Measurements from ENCODE around the gene TBC1D17. TPM values are rescaled to one million over a fixed set of nuclear protein-coding genes. Genes with fewer than 3 reads are reported as not detected.
A peak's percentile ranks its signal among the peaks of the same experiment; 100 is the strongest.

The TBC1D17 gene
- total RNA-seq, 1 experiment from 2014 or later = 62.3 TPM

DNA sequence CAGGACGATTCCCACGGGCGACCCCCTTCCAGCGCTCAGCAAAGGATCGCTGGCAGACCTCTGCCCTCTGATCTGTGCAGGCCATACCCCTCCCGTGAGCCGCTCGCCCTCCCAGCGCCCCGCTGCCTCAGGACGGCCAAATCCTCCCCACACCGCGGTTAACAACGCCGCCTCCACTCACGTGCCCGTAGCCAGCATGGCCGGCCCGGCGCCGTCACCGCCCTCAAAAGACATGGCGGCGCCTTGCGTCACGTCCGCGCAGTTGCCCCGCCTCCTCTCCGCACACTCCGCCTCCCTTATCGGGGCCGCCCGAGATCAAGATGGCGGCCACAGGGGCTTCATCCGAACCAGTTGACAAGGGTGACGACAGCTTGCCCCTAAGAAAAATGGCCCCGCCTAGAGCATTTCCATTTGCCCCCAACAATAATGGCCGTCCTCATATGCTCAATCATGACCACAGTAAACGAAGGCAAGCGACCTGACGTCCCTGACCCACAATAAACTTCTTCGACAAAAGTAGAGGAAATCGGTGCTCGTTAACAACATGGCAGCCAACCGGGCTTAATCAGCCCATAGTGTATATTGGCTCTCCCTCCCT is 981 bp upstream of the TBC1D17 start:
- Histone ChIP-seq H3K4me3 (peak overlapping the region; percentile 79), H3K4me2 (peak overlapping the region; percentile 95), H4K20me1 (ENCODE audit: insufficient read depth) (peaks cover 36% of the 10 kb centered on the region), H3K27me3 (ENCODE audit: insufficient read depth, low read depth) (no peaks in the 10 kb centered on the region), H3F3A (ENCODE audit: insufficient read depth, low read depth) (peaks cover 20% of the 10 kb centered on the region; the same call in 1 of the 2 replicates), H3K9me3 (ENCODE audit: insufficient read depth, low read depth) (no peaks in the 10 kb centered on the region), H3K9me2 (ENCODE audit: insufficient read depth) (no peaks in the 10 kb centered on the region), H2AFZ (peak overlapping the region; percentile 86), H3K4me1 (replicated peaks; ENCODE audit: insufficient read depth) (peaks cover 21% of the 10 kb centered on the region), H3K36me3 (ENCODE audit: low read depth) (peaks cover 14% of the 10 kb centered on the region; the same call in 1 of the 2 replicates), H3K79me2 (ENCODE audit: low read depth) (peaks cover 52% of the 10 kb centered on the region), H3K27ac (peak overlapping the region; percentile 92)
- TF ChIP-seq, protein P1, sequence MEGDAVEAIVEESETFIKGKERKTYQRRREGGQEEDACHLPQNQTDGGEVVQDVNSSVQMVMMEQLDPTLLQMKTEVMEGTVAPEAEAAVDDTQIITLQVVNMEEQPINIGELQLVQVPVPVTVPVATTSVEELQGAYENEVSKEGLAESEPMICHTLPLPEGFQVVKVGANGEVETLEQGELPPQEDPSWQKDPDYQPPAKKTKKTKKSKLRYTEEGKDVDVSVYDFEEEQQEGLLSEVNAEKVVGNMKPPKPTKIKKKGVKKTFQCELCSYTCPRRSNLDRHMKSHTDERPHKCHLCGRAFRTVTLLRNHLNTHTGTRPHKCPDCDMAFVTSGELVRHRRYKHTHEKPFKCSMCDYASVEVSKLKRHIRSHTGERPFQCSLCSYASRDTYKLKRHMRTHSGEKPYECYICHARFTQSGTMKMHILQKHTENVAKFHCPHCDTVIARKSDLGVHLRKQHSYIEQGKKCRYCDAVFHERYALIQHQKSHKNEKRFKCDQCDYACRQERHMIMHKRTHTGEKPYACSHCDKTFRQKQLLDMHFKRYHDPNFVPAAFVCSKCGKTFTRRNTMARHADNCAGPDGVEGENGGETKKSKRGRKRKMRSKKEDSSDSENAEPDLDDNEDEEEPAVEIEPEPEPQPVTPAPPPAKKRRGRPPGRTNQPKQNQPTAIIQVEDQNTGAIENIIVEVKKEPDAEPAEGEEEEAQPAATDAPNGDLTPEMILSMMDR (conservative IDR thresholded peaks at IDR 0.05) = no peak
- TF ChIP-seq EZH2 (IDR thresholded peaks at IDR 0.05; ENCODE audit: low read depth) = no peak
- BruUV-seq (replicated peaks) = no TSS peak
- DNase-seq = peak; percentile 91 to 97
- ChIA-PET POLR2A (ENCODE audit: unreplicated experiment) (interaction anchor here (0.6 to 0.7 kb wide), 2 partner anchors 9 to 423 kb away, joined by 3 to 4 read pairs; partner anchors contain the start of gene ALDH16A1), CTCF (no interaction called here)
- intact Hi-C loops (cut with micrococcal nuclease; ENCODE audit: unreplicated experiment) = loop anchor here (1.0 to 5.0 kb wide), 12 partner anchors 7 to 514 kb away; partner anchors contain the start of genes AP2A1, ATF5, DKKL1 and FUZ

DNA sequence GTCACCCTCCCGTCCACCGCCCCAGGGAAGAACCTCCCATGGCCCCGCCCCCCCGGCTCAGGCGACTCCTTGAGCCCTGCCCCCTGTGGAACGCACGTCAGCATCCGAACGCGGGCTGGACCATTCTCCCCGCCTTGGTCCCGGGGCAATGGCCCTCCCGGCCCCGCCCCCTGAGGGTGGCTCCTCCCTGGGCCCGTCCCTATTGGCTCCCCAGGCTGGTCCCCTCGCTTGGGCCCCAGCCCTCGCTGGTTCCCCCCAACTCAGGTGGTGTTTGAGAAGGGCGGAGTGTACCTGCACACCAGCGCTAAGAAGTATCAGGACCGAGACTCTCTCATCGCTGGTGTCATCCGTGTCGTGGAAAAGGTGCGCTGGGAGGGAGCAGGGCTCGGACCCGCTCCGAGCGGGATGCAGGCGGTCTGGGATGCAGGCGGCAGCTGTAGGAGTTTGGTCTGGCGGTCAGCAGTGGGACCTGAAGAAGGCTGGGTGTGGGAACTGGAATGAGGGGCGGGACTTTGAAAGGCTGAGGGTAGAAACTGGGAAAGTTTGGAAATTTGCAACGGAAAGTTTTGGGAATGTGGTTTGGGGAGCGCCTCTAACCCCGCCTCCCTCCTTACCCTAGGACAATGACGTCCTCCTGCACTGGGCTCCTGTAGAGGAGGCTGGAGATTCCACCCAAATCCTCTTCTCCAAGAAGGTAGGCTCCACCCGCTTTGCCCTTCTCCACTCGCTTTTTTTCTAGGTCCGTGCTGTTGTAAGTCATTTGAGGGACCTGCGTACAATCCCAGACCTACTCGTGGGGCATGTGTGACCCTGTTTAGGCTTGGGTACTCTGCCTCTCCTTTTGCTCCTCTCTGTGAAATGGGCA is 609 bp downstream of the TBC1D17 start:
- Histone ChIP-seq H3K9me3 (ENCODE audit: insufficient read depth, low read depth) (no peaks in the 10 kb centered on the region), H2AFZ (peak overlapping the region; percentile 75), H3K4me3 (peak overlapping the region; percentile 79), H4K20me1 (ENCODE audit: insufficient read depth) (peaks cover 31% of the 10 kb centered on the region), H3K9me2 (ENCODE audit: insufficient read depth) (no peaks in the 10 kb centered on the region), H3K36me3 (ENCODE audit: low read depth) (peaks cover 25% of the 10 kb centered on the region; the same call in 1 of the 2 replicates), H3K27ac (peak overlapping the region; percentile 92), H3K27me3 (ENCODE audit: insufficient read depth, low read depth) (no peaks in the 10 kb centered on the region), H3K4me2 (peak overlapping the region; percentile 87), H3K79me2 (ENCODE audit: low read depth) (peaks cover 45% of the 10 kb centered on the region), H3F3A (ENCODE audit: insufficient read depth, low read depth) (0 out of 2 replicates have a peak, but pooled peaks cover 17% of the 10 kb centered on the region), H3K4me1 (replicated peaks; ENCODE audit: insufficient read depth) (peaks cover 21% of the 10 kb centered on the region)
- no TSS peak for BruUV-seq (replicated peaks)
- TF ChIP-seq, protein P1 (conservative IDR thresholded peaks at IDR 0.05) = no peak
- TF ChIP-seq EZH2 (IDR thresholded peaks at IDR 0.05; ENCODE audit: low read depth) = no peak
- ChIA-PET CTCF (no interaction called here), POLR2A (ENCODE audit: unreplicated experiment) (interaction anchor here (0.7 kb wide), 1 partner anchor 238 kb away, joined by 7 read pairs; the partner anchor contains the start of gene RRAS)
- intact Hi-C loops (cut with micrococcal nuclease; ENCODE audit: unreplicated experiment) = loop anchor here (1.0 to 5.0 kb wide), 12 partner anchors 9 to 515 kb away; partner anchors contain the start of genes AP2A1, ATF5, DKKL1 and FUZ
- peak; percentile 92 to 98 for DNase-seq

DNA sequence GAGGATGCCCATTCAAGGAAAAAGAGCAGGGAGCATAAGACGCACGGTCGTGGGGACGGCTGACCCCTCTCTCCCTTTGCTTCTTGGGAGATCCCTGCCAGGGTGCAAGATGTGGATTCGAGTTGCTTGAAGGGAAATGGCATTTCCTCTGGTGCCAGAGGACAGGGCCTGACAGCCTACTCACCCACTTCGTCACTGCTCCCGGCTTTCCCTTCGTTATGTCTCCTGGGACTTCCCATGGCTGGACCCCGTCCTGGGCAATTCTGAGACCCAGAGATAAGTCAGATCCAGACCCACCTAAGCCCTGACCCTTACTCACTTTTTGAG is 1.2 kb downstream of the TBC1D17 start:
- 0 out of 2 replicates have a peak, but pooled peaks cover 17% of the 10 kb centered on the region for H3F3A ChIP-seq (ENCODE audit: insufficient read depth, low read depth)
- peaks cover 31% of the 10 kb centered on the region for H4K20me1 ChIP-seq (ENCODE audit: insufficient read depth)
- BruUV-seq (replicated peaks) = TSS peak; percentile 54
- no peaks in the 10 kb centered on the region for H3K9me3 ChIP-seq (ENCODE audit: insufficient read depth, low read depth)
- H3K4me2 ChIP-seq = peak overlapping the region; percentile 87
- H2AFZ ChIP-seq = no peak overlapping the region
- no peak for TF ChIP-seq EZH2 (IDR thresholded peaks at IDR 0.05; ENCODE audit: low read depth)
- TF ChIP-seq, protein P1 (conservative IDR thresholded peaks at IDR 0.05) = no peak
- POLR2A ChIA-PET (ENCODE audit: unreplicated experiment) = no interaction called here
- peak overlapping the region; percentile 92; the same call in 1 of the 2 replicates for H3K27ac ChIP-seq
- peak overlapping the region; percentile 79 for H3K4me3 ChIP-seq
- H3K36me3 ChIP-seq (ENCODE audit: low read depth) = peaks cover 31% of the 10 kb centered on the region; the same call in 1 of the 2 replicates
- H3K27me3 ChIP-seq (ENCODE audit: insufficient read depth, low read depth) = no peaks in the 10 kb centered on the region
- CTCF ChIA-PET = no interaction called here
- peaks cover 42% of the 10 kb centered on the region for H3K79me2 ChIP-seq (ENCODE audit: low read depth)
- no peak for DNase-seq
- H3K9me2 ChIP-seq (ENCODE audit: insufficient read depth) = no peaks in the 10 kb centered on the region
- intact Hi-C loops (cut with micrococcal nuclease; ENCODE audit: unreplicated experiment) = loop anchor here (5.0 kb wide), 2 partner anchors 49 to 149 kb away; partner anchors contain the start of genes ATF5, NUP62, VRK3 and ZNF473
- H3K4me1 ChIP-seq (replicated peaks; ENCODE audit: insufficient read depth) = peaks cover 21% of the 10 kb centered on the region
